NB4 (cell line): ENCODE data around the gene SMIM9.
A peak's percentile ranks its signal among the peaks of the same experiment; 100 is the strongest.

Experiments used
- DNase-seq: peaks from one replicate; pipeline ENCODE4 v3.0.0; 2010; ENCODE audit warnings: low read depth
- H3K4me3 ChIP-seq: one replicate; pipeline ENCODE4 v1.5.1; 2011; ENCODE audit warnings: mild to moderate bottlenecking, low read depth, low read length, moderate library complexity
- CTCF ChIP-seq: IDR thresholded peaks from one replicate; pipeline ENCODE4 v1.5.1; 2012; ENCODE audit warnings: low read depth, low read length
- MAX ChIP-seq: IDR thresholded peaks from 2 replicates; pipeline ENCODE4 v1.6.1; 2011; ENCODE audit warnings: low read depth, low read length
- MYC ChIP-seq: IDR thresholded peaks from 2 replicates; pipeline ENCODE4 v1.6.1; 2011; ENCODE audit warnings: low read depth, low read length
- POLR2A ChIP-seq: IDR thresholded peaks from 2 replicates; pipeline ENCODE4 v1.6.1; 2011; ENCODE audit warnings: mild to moderate bottlenecking; ENCODE audit not compliant: insufficient read length; ENCODE audit errors: extremely low read depth

Gene SMIM9

GRCh38 chrX:154793084-154793795 is 41.2 kb downstream of the SMIM9 start:
- DNase-seq = no peak
- no peak overlapping the region for H3K4me3 ChIP-seq

DNA sequence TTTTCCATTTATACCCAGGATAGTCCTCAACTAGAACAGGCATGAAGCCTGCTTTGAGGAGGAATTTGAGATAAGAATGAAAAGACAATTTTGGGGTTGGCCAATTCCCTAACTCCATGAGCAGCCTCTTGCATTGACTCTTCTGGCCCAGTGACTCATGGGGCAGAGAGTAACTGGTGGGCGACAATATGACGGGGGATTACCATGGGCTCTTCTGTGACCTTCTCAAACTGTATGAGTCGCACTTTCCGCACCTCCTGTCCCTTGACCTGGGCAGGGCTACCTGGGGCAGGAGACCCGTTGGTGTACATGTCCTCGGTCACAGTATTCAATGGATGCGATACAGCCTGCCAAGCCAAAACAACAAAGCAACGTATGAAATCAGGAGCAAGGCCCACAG is 42.5 kb downstream of the SMIM9 start:
- no peak for TF ChIP-seq CTCF
- no peak for TF ChIP-seq POLR2A
- DNase-seq = no peak

More at GRCh38 chrX:154793084-154793795, 41.2 kb downstream of the SMIM9 start:
- TF ChIP-seq CTCF = no peak
- TF ChIP-seq MAX = no peak
- TF ChIP-seq POLR2A = no peak

GRCh38 chrX:154791467-154791866 is 43.0 kb downstream of the SMIM9 start:
- H3K4me3 ChIP-seq = no peak overlapping the region
- DNase-seq = no peak
- TF ChIP-seq POLR2A (no peak), CTCF (no peak), MYC (no peak), MAX (no peak)

More for the DNA sequence above, 42.5 kb downstream of the SMIM9 start:
- H3K4me3 ChIP-seq = no peak overlapping the region

- peak; percentile 61 for DNase-seq
- H3K4me3 ChIP-seq = no peak overlapping the region
- TF ChIP-seq MYC (no peak), MAX (peak; percentile 27; the same call in 1 of the 2 replicates)
These were observed 48.7 kb downstream of the SMIM9 start for GRCh38 chrX:154785716-154786115.

- TF ChIP-seq MYC (no peak), POLR2A (no peak), MAX (no peak), CTCF (no peak)
- DNase-seq = peak; percentile 70
- H3K4me3 ChIP-seq = no peak overlapping the region
These were observed 50.1 kb downstream of the SMIM9 start for GRCh38 chrX:154784149-154784995.

DNA sequence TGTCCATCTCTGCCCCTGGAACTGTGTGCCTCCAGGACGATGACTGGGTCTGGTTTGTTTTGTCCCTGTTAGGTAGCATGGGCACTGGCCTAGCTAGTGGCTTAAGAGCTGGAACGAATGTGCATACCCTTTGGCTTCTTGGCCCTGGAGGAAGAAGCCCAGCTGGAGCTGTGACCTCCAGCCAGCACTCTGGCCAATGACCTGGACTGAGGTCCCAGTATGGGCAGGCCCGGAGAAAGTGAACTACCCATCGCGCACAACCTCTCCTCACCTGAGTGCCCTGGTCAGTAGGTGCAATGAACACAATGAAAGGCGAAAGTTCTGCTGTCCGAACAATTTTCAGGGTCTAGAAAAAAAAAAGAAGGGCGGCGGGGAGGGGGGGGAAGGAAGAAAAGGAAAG is 53.5 kb downstream of the SMIM9 start:
- no peak for TF ChIP-seq MYC
- TF ChIP-seq CTCF = no peak
- TF ChIP-seq MAX = no peak
- TF ChIP-seq POLR2A = no peak
- no peak for DNase-seq
- no peak overlapping the region for H3K4me3 ChIP-seq
